GM18868 (cell line): ENCODE data around the gene NDRG2.
"Not testable (repeated sequence)": the region's sequence is repeated elsewhere in the genome, so short reads cannot be mapped to it uniquely, and the experiment has no call there.

Experiments used
- ATAC-seq: cut with Tn5 transposase; IDR thresholded peaks from one replicate; pipeline ENCODE4 v1.9.1; 2021; ENCODE audit warnings: mild to moderate bottlenecking, moderate library complexity; ENCODE audit not compliant: unreplicated experiment

NDRG2 gene

DNA sequence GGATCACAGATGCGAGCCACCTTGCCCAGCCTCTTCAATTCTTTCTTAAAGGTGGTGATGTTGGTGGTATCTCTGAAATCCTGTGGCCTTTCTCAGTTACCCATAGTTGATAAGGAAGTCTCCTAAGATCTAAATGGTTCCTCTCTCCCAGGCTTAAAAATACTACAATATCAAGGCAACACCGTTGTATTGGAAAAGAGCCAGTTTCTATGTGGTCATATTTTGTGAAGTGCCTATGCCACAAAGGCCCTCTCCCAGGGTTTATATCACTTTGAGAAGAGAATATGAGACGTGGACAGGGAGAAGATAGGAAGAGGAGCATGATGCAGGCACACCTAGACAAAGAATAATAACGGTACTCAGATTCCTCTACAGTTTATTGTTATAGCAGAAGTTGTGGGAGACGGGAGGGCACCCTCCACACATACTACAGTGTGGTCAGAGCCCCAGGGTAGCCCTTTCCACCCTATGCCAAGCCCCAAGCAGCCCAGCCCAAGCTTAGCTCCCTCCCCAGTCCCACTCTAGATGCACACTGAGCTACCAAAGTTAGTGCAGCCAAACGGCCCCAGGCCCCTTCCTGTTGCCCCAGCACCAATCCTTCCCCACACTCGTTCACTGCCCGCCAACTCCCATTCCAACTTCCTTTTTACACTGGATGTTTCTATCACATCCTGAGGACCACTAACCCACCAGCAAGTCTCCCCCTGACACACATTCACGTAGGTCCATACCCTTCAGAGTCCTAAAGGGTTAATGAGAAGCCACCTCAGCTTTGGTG is 8.3 kb downstream of the NDRG2 start:
- ATAC-seq = no peak

DNA sequence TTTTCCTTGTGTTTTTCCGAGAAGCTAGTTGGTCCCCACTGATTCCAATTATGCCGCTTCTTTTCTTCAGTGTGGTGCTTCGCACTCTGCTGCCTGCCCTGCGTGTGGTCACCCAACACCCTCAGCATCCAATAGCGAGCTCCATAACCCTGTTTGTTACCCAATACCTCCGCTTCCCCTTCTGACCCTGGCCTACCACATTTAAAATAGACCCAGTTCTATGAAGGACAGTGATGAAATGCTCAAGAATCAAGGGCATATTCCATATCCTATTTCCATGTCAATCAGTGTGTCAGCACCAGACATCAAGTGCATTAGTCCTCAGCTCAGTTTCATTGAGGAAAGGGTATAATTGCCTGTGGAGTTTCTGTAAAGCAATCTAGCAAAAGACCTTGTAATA is 9.5 kb downstream of the NDRG2 start:
- ATAC-seq = no peak

- ATAC-seq = peak; percentile 60
These were observed 10.1 kb downstream of the NDRG2 start for GRCh38 chr14:21014761-21015190.

DNA sequence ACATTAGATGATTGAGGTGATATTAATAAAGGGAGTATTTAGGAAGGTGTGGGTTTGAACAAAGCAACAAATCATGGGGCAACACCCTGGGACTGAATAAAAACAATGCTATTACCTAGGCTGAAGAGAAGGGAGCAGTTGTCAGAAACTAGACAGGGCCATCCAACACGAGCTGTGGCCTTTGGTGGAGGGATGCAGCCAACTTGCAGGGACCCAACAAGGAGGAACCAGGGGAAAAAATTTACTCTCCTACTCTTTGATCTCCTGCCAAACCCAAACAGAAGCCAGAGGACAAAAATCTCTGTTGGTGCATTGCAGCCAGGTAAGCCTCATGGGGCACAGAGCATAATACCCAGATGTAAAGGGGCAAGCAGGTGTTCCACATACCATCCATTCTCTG is 13.7 kb downstream of the NDRG2 start:
- no peak for ATAC-seq

GRCh38 chr14:21009721-21010120 is 15.1 kb downstream of the NDRG2 start:
- ATAC-seq = not testable (repeated sequence)

GRCh38 chr14:21003788-21004346 is 21.0 kb downstream of the NDRG2 start:
- no peak for ATAC-seq

- ATAC-seq = no peak
These were observed 23.6 kb downstream of the NDRG2 start for GRCh38 chr14:21001218-21001617.

- no peak for ATAC-seq
These were observed 25.3 kb downstream of the NDRG2 start for GRCh38 chr14:20999591-20999990.

GRCh38 chr14:20998674-20999366 is 26.0 kb downstream of the NDRG2 start, which contains the start of gene SLC39A2:
TSS of gene SLC39A2 (plus strand) at chr14:20999293. CDS start at chr14:20999447, 154 bp downstream.
- ATAC-seq = no peak

GRCh38 chr14:20998139-20998538 is 26.7 kb downstream of the NDRG2 start:
- no peak for ATAC-seq

DNA sequence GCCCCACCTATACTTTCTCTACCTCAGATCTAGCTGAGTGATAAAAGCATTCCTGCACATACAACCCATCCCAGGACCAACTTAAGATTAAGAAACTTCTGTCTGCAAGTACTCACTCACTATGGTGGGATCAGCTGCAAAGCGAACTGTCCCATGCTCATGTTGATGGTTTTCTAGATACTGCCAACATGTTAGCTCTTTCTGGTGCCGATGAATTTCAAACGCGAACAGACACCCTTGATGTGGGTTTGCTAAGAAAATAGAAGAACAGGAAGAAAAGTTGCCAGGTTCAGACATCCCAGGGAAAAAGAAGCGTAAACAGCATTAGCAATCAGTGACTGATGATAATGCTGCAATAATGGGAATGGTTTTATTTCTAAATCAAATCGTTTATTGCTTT is 27.3 kb downstream of the NDRG2 start:
- no peak for ATAC-seq

- ATAC-seq = no peak
These were observed 27.7 kb downstream of the NDRG2 start for GRCh38 chr14:20997115-20997514.

DNA sequence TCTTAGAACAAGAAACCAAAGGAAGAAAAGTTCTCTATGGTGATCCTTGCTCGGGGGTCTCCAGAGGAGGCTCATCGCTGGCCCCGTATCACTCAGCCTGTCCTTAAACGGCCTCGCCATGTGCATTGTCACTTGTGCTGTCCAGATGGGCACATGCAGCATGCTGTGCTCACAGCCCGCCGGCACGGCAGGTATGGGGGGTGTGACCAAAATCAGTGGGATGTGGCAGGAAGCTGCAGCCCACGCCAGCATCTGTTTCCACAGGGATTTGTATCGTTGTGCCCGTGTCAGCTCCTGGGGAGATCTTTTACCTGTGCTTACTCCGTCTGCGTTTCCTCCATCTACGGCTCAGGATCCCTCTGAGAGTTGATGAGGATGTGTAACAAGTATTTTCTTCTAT is 28.3 kb downstream of the NDRG2 start:
- no peak for ATAC-seq

DNA sequence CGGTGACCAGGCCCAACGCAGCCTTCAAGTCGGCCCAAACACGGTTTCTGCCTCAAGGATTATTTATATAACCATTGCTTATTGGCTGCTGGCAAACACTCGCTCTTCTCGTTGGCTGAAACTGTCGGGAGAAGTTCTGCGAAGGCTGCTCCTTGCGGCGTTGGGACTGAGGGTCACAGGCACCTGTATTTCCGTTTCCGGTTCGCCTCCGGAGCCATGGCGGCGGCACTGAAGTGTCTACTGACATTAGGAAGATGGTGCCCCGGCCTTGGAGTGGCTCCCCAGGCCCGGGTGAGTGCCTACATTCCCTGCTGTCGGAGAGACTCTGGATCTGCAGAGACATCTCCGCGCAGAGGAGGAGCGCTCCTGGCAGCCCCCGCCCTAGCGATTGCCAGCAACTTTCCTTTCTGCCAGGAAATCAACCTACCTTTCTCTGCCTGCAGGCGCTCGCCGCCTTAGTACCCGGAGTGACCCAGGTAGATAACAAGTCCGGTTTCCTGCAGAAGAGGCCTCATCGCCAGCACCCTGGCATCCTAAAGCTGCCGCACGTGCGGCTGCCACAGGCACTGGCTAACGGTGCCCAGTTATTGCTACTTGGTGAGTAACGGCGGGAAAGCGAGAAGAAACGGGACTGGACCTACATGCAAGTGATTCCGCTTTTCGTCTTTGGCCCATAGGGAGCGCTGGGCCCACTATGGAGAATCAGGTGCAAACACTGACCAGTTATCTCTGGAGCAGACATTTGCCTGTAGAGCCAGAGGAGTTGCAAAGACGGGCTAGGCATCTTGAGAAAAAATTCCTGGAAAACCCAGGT is 34.9 kb downstream of the NDRG2 start, which contains the start of gene METTL17:
TSS of gene METTL17 (plus strand) at position 194 of the 814 bp plus-strand sequence. CDS start at position 217, 23 bp downstream.
- ATAC-seq = peak; percentile 96

GRCh38 chr14:20989471-20989786 is 35.4 kb downstream of the NDRG2 start:
- ATAC-seq = no peak

DNA sequence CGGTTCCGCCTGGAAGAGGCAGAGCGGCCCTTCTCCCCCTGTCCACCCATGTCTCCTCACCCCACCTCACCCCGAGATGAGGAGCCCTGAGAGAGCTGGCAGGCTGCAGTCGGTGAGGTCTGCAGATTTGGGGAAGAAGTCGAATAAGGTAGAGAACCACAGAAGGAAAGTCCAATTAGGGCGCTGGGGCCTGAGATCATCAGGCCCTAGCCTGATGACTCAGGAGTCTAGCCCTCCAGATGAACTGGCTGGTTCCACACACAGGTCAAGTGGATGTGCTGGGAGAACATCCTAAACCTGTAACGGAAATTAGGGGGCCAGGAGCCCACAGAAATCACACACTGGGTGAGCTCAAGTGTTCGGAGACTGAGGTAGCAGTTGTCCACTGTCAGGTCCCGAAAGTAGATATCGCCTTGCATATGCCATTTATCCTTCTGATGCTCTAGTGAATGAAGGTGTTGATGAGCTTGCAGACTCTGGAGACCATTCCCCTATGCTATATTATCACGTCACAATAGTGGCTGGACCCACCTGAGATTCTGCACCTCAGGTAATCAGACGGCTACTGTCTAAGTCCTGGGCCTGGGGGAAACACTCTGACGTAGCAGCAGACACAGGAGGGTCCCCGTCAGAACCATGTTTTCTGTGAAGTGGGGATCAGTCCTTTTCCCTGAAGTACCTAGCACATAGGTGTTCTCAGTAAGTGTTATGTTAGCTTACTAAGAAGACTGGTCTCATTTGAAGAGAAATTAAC is 36.0 kb downstream of the NDRG2 start:
- ATAC-seq = no peak

GRCh38 chr14:20986811-20987210 is 38.0 kb downstream of the NDRG2 start:
- ATAC-seq = no peak

- ATAC-seq = not testable (repeated sequence)
These were observed 39.2 kb downstream of the NDRG2 start for GRCh38 chr14:20985650-20986049.

GRCh38 chr14:20982646-20983369 is 42.1 kb downstream of the NDRG2 start:
- no peak for ATAC-seq

DNA sequence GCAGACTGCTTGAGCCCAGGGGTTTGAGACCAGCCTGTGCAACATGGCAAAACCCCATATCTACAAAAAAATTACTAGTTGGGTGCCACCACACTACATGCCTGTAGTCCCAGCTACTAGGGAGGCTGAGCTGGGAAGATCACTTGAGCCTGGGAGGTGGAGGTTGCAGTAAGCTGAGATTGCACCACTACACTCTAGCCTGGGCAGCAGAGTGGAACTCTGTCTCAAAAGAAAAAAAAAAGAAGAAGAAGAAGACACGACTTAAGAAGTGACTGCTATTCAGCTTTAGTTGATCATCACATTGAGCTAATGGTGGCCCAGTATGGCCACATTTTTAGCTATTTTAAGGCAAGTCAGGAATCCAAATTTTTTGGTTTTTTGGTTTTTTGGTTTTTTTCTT is 44.0 kb downstream of the NDRG2 start:
- ATAC-seq = no peak
